ENCODE data around the gene RAI1. TPM values are rescaled to one million over a fixed set of nuclear protein-coding genes. Genes with fewer than 3 reads are reported as not detected.
"Not testable (repeated sequence)": the region's sequence is repeated elsewhere in the genome, so short reads cannot be mapped to it uniquely, and the experiment has no call there.

RAI1 gene
- total RNA-seq, 3 donors from 2014 or later, result 19.9 to 22.4 (median 20.1) TPM

DNA sequence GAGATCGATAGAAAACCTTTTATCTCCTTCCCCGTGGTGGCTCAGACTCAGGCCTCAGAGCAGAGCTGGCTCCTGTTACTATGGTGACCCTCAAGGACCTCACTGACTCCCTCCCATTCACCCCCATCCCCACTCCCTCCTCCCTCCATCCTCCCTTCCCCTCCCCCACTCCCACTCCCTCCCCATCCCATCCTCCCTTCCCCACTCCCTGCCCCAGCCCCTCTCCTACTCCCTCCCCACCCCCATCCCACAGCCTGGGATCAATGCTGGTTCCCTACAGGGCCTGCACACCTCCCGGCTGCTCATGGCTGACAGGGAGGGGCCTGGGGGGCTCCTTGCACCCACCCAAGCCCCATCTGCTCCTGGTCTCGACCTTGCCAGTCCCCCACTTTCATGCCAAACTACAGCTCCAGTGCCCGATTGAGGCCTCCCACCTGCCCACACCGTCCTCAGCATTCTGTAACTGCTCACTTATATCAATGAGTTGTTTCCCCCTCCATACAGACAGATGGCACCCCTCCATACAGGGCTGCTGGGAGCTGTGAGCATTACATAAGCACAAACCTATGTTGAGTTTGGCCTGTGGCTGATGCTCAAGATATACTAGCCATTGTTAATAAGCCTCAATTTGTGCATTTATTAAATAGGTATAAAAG is 11.6 kb upstream of the RAI1 start:
- ATAC-seq, result no peak
- DNase-seq, result no peak
- H3K9me3 Mint-ChIP-seq, result no peaks in the 10 kb centered on the region
- H3K36me3 Mint-ChIP-seq (ENCODE audit: insufficient read depth), result no peaks in the 10 kb centered on the region
- H3K4me1 Mint-ChIP-seq (ENCODE audit: low read depth), result peaks cover 14% of the 10 kb centered on the region
- no peak overlapping the region for H3K4me3 Mint-ChIP-seq
- H3K27me3 Mint-ChIP-seq (ENCODE audit: low read depth), result no peaks in the 10 kb centered on the region

DNA sequence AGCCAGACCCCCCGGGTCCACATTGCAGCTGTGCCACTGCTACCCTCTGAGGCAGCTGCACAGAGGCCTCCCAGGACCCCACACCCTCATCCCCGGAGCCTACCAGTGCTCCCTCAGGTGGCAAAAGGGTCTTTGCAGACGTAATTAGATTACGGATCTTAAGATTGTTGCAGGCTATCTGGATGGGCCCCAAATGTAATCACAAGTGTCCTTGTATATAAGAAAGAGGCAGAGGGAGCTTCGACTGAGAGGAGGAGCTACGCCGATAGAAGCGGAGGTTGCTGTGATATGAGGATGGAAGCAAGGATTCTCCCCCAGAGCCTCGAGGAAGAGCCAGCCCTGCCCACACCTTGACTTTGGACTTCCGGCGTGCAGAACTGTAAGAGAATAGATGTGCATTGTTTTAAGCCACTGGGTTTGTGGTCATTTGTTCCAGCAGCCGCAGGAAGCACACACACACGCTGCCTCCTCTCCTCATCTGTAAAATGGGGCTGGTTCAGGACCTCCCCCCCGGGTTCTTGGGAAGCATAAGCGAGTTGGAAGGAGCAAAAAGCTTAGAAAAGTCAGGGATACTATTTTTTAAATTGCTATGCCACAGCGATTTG is 10.5 kb upstream of the RAI1 start:
- Mint-ChIP-seq H3K36me3 (ENCODE audit: insufficient read depth) (no peaks in the 10 kb centered on the region), H3K4me1 (ENCODE audit: low read depth) (peaks cover 15% of the 10 kb centered on the region), H3K27me3 (ENCODE audit: low read depth) (no peaks in the 10 kb centered on the region), H3K9me3 (no peaks in the 10 kb centered on the region), H3K4me3 (no peak overlapping the region)
- DNase-seq, result no peak
- ATAC-seq, result no peak

DNA sequence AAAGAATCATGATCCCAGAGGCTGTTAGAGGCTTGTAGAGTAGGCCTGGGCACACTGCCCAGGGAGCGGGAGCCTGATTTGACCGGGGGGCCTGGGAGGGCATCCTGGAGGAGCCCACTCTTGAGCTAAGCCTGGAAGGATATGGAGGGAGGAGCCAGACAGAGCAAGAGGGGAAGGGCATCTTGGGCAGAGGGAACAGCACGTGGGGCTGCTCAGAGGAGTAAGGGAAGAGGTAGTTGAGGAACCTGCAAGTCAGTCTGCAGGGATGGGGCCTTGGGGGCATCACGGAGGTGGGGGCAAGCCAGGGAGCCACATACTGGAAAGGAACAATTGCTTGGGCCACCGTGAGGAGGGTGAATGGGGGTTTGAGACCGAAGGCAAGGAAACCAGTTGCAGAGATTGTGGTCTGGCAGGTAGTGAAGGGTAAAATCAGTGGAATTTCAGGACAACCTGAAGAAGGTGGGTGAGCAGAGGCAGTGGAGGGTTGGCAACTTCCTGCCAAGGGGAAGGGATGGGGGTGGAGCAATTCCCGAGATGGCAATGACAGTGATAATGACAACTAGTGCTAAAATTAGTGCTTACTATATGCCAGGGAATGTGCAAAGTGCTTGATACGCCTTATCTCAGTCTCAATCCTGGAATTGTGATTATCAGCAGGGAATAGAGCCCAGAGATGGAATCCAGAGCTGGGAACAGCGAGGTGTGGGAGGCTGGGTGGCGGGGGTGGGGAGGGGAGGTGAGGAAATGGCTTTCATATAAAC is 9.7 kb upstream of the RAI1 start:
- ATAC-seq (no peak), DNase-seq (no peak)
- Mint-ChIP-seq H3K4me3 (no peak overlapping the region), H3K4me1 (ENCODE audit: low read depth) (peaks cover 23% of the 10 kb centered on the region), H3K9me3 (no peaks in the 10 kb centered on the region), H3K27me3 (ENCODE audit: low read depth) (no peaks in the 10 kb centered on the region), H3K36me3 (ENCODE audit: insufficient read depth) (no peaks in the 10 kb centered on the region)

DNA sequence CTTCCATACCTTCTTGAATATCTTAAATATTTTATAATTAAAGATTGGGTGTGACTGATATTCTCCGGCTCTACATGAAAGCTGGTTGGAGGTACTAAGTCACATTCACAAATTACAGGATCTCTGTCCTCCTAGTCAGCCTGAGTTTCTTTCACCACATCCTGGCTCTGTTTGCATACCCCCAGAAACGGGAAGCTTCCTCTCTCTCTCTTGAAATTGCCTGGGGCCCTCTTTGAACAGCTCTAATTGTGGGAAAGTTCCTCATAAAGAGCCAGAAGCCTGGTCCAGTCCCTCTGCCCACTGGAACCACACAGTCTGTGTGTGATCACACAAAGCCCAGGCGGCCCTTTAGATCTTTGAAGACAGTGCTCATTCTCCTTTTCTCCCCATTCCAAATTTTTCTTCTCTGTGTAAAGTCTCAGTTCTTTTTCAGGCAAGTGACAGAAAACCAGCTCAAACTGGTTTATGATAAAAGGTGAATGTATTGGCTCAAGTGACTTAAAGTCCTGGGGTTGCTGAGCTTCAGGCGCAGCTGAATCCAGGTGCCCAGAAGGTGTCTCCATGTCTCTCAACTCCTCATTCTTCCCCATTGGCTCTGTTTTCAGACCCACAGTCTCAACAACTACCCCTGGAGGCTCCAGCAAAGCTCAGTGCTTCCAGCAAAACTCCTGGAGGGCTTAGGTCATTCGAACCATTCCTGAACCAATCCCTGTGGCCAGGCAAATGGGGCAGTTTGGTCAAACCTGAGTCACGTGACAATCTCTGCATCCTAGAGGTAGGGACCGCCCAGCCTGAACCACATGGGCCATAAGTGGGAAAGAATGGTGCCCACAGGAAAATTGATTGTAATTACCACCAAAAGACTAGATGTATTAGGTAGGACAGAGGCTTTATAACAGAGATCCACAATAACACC is 8.5 kb upstream of the RAI1 start:
- DNase-seq (no peak), ATAC-seq (no peak)
- no peaks in the 10 kb centered on the region for H3K36me3 Mint-ChIP-seq (ENCODE audit: insufficient read depth)
- no peaks in the 10 kb centered on the region for H3K27me3 Mint-ChIP-seq (ENCODE audit: low read depth)
- H3K4me3 Mint-ChIP-seq, result no peak overlapping the region
- no peaks in the 10 kb centered on the region for H3K9me3 Mint-ChIP-seq
- H3K4me1 Mint-ChIP-seq (ENCODE audit: low read depth), result peaks cover 29% of the 10 kb centered on the region

DNA sequence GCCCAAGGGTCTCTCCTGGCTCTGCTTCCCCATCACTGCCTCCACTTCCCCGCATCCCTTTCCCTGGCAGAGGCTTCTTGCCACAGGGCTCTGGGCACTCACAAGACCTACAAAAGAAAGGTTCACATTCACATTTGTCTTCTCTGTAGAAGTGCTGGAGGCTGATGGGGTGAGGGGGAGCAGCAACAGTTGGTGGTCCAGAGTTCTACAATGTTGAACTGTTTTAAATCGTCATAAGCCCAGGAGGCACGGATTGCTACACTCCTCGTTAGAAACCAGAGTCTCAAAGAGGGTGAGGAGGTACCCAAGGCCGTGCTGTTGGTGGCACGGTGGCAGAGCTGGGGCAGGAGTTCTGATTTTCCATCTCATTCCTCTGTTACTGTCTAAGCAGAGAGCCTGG is 5.8 kb upstream of the RAI1 start:
- no peaks in the 10 kb centered on the region for H3K27me3 Mint-ChIP-seq (ENCODE audit: low read depth)
- H3K36me3 Mint-ChIP-seq (ENCODE audit: insufficient read depth), result no peaks in the 10 kb centered on the region
- ATAC-seq, result no peak
- peaks cover 29% of the 10 kb centered on the region for H3K4me1 Mint-ChIP-seq (ENCODE audit: low read depth)
- no peak overlapping the region for H3K4me3 Mint-ChIP-seq
- DNase-seq, result no peak
- H3K9me3 Mint-ChIP-seq, result no peaks in the 10 kb centered on the region

DNA sequence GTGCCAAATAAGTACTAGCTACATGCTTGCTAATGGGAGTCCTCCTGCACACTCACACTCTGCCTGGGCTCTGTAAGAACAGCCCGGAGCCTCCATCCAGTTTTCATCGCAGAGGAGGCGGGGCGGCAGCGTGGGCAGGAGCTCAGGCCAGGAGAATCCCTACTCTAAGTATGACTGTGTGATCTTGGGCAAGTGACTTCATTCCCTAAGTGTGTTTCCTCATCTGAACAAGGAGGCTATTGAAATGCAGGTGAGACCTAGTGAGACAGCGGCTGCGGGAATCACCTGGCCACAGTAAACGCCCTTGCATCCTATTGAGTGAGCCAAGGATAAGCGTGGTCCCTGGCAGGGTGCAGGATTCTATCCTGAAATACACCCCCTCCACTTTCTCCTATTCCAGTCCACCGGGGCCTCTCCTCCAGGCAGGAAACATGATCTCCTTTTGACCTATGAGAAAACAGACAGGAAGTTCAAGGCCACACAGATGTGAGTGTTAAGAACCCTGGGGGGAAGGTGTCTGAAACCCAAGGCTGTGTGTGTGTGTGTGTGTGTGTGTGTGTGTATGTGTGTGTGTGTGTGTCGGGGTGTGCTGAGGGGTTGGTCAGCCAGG is 5.2 kb upstream of the RAI1 start:
- Mint-ChIP-seq H3K36me3 (ENCODE audit: insufficient read depth) (no peaks in the 10 kb centered on the region), H3K4me1 (ENCODE audit: low read depth) (peaks cover 32% of the 10 kb centered on the region), H3K9me3 (no peaks in the 10 kb centered on the region), H3K4me3 (no peak overlapping the region), H3K27me3 (ENCODE audit: low read depth) (no peaks in the 10 kb centered on the region)
- ATAC-seq (peak in 1 of 2 donors; percentile 10), DNase-seq (no peak)

DNA sequence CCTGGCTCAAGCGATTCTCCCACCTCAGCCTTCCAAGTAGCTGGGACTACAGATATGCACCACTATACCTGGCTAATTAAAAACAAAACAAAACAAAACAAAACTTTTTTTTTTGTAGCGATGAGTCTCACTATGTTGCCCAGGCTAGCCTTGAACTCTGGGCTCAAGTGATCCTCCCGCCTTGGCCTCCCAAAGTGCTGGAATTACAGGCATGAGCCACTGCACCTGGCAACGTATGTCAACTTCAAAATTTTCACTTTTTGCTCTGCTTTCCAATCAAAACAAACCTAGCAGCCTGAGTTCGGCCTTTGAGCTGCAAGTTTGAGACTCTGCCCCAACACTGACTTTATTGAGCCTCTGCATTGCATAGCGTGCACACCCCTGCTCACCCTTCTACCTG is 4.5 kb upstream of the RAI1 start:
- DNase-seq, result no peak
- ATAC-seq, result no peak
- Mint-ChIP-seq H3K27me3 (ENCODE audit: low read depth) (no peaks in the 10 kb centered on the region), H3K36me3 (ENCODE audit: insufficient read depth) (no peaks in the 10 kb centered on the region), H3K4me1 (ENCODE audit: low read depth) (peaks cover 26% of the 10 kb centered on the region), H3K4me3 (no peak overlapping the region), H3K9me3 (no peaks in the 10 kb centered on the region)

DNA sequence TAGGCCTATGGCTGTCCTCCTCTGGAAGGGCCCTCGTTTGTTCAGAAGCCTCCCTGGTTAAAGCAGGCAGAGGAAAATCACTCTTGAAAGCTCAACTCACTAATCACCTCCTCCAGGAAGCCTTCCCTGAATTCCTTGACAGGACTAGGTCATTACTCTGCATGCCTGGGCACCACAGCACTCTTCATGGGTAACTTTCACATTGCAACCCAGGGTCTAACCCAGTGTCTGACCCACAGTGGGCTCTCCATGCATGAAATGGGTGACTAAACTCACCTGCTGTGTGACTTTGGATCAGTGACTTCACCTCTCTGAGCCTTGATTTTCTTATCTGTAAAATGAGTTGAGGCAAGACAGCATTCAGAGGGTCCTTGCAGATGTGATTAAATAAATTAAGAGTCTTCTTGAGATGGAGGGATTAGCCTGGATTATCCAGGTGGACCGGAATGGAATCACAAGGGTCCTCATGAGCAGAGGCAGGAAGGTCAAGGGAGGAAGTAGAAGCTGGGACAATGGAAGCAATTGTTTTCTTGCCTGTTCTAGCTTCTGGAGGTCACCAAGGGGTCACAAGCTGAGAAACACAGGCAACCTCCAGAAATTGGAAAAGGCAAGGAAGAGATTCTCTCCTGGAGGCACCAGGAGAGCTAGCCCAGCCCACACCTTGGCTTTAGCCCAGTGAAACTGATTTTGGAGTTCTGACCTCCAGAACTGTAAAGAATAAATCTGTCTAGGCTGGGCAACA is 3.8 kb upstream of the RAI1 start:
- no peak for ATAC-seq
- no peaks in the 10 kb centered on the region for H3K36me3 Mint-ChIP-seq (ENCODE audit: insufficient read depth)
- H3K4me1 Mint-ChIP-seq (ENCODE audit: low read depth), result peaks cover 24% of the 10 kb centered on the region
- H3K4me3 Mint-ChIP-seq, result no peak overlapping the region
- DNase-seq, result no peak
- H3K9me3 Mint-ChIP-seq, result no peaks in the 10 kb centered on the region
- H3K27me3 Mint-ChIP-seq (ENCODE audit: low read depth), result no peaks in the 10 kb centered on the region

DNA sequence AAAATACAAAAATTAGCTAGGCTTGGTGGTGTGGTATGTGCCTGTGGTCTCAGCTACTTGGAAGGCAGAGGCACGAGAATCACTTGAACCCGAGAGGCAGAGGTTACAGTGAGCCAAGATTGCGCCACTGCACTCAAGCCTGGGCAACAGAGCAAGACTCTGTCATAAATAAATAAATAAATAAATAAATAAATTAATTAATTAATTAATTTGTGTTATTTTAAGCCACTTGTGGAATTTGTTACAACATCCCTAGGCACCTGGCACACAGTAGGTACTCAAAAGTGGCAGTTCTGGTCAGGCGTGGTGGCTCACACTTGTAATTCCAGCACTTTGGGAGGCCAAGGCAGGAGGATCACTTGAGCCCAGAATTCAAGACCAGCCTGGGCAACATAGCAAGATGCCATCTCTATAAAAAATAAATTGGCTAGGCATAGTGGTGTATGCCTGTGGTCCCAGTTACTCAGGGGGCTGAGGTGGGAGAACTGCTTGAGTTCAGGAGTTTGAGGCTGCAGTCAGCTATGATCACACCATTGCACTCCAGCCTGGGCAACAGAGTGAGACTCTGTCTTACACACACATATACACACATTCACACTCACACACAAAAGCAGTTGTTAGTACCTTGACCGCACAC is 3.1 kb upstream of the RAI1 start:
- not testable (repeated sequence) for H3K36me3 Mint-ChIP-seq (ENCODE audit: insufficient read depth); H3K27me3 Mint-ChIP-seq (ENCODE audit: low read depth); H3K4me3 Mint-ChIP-seq; H3K9me3 Mint-ChIP-seq; DNase-seq; ATAC-seq
- peaks cover 18% of the 10 kb centered on the region for H3K4me1 Mint-ChIP-seq (ENCODE audit: low read depth)

DNA sequence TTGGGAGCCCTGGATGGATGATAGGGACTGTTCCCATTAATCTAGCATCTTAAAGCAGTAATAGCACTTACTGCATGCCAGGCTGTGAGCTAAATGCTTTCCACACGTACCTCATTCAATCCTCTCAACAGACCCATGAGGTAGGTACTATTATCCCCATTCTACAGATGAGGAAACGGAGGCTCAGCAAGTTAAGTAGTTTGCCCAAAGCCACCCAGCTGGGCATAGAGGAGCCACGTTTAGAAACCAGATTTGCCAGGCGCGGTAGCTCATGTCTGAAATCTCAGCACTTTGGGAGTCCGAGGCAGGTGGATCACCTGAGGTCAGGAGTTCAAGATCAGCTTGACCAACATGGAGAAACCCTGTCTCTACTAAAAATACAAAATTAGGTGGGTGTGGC is 2.0 kb upstream of the RAI1 start:
- peaks cover 24% of the 10 kb centered on the region for H3K4me1 Mint-ChIP-seq (ENCODE audit: low read depth)
- ATAC-seq (no peak), DNase-seq (no peak)
- peak overlapping the region; percentile 29 for H3K4me3 Mint-ChIP-seq
- H3K9me3 Mint-ChIP-seq, result no peaks in the 10 kb centered on the region
- no peaks in the 10 kb centered on the region for H3K27me3 Mint-ChIP-seq (ENCODE audit: low read depth)
- no peaks in the 10 kb centered on the region for H3K36me3 Mint-ChIP-seq (ENCODE audit: insufficient read depth)

DNA sequence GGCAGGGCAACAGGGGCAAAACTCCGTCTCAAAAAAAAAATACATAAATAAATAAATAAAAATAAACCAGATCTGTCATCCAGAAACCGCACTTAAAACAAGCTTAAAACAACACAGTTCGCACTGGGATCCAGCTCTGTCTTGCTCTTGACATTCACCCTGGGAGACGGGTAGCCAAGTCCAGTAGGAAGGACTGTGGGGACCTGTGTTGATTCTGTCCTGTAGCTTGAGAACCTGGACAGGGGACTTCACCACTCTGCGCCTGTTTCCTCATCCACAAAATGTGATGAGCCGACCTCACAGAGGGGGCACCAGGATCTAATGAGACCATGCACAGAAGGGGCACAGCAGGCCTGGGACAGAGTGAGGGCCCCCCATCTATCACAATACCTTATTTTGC is 1.5 kb upstream of the RAI1 start:
- Mint-ChIP-seq H3K9me3 (no peaks in the 10 kb centered on the region), H3K36me3 (ENCODE audit: insufficient read depth) (no peaks in the 10 kb centered on the region)
- ATAC-seq, result no peak

DNA sequence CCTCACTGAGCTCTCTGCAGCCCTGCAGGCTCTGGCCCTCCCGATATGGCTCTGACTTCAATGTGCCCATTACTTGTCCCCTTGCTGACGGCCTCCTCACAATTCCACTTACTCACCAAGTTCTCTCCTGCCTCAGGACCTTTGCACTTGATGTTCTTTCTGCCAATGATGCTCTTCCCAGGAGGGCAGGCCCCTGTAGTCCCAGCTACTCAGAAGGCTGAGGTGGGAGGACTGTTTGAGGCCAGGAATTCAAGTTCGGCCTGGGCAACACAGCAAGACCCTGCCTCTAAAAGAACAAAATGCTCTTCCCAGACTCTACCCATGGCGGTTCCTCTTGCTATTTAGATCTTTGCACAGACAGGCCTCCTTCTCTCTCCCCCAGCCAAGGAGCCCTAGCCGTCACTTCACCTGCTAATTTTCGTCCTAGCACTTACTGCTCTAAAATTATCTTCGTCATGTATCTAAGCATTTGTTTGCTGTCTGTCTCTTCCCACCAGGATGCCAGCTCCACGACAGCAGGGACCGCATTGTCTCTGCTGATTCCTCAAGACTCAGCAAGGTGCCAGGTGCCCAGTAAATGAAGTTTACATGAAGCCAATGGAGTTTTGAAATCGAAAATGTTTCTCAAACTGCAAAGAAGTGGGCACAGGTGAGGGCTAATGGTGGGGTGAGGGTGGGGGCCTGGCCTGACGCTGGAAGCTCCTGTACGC is 626 bp upstream of the RAI1 start:
- Mint-ChIP-seq H3K4me3 (peak overlapping the region; percentile 66), H3K36me3 (ENCODE audit: insufficient read depth) (no peaks in the 10 kb centered on the region), H3K9me3 (no peaks in the 10 kb centered on the region), H3K4me1 (ENCODE audit: low read depth) (peaks cover 32% of the 10 kb centered on the region), H3K27me3 (ENCODE audit: low read depth) (no peaks in the 10 kb centered on the region)
- DNase-seq (no peak), ATAC-seq (no peak)

More for the DNA sequence above, 1.5 kb upstream of the RAI1 start:
- no peak for DNase-seq
- H3K27me3 Mint-ChIP-seq (ENCODE audit: low read depth), result no peaks in the 10 kb centered on the region
- H3K4me3 Mint-ChIP-seq, result no peak overlapping the region
- H3K4me1 Mint-ChIP-seq (ENCODE audit: low read depth), result peaks cover 26% of the 10 kb centered on the region
